Kidney epithelial cell (primary cell): Measurements from ENCODE around the gene GRID1. TPM values are rescaled to one million over a fixed set of nuclear protein-coding genes. Genes with fewer than 3 reads are reported as not detected.

Experiments used
- DNase-seq: peaks from one replicate; pipeline ENCODE4 v3.0.0-alpha.2; 2010; ENCODE audit warnings: low read depth
- H3K27me3 ChIP-seq: 2 replicates; pipeline ENCODE4 v1.6.0; 2011; ENCODE audit warnings: low read length; ENCODE audit not compliant: control insufficient read depth, insufficient read depth
- H3K36me3 ChIP-seq: 2 replicates; pipeline ENCODE4 v1.5.1; 2011; ENCODE audit warnings: low read length; ENCODE audit not compliant: control insufficient read depth, insufficient read depth
- H3K4me3 ChIP-seq: 2 replicates; pipeline ENCODE4 v1.5.1; 2011; ENCODE audit warnings: low read depth, mild to moderate bottlenecking, control low read depth, low read length
- total RNA-seq: library from RNA; depleted of rRNA; stranded (reverse); fragments of >200 nt; gene quantifications from 2 replicates; pipeline ENCODE4 v1.2.3, GENCODE V29; 2015
- TF ChIP-seq, protein P1 (sequence below): IDR thresholded peaks from 2 replicates; pipeline ENCODE4 v1.5.1; 2011; ENCODE audit warnings: mild to moderate bottlenecking, moderate library complexity, low read length, control low read depth, inconsistent platforms; ENCODE audit not compliant: insufficient read depth, poor library complexity, severe bottlenecking

The GRID1 gene
- total RNA-seq, 1 donor from 2014 or later = 0.33 TPM

DNA sequence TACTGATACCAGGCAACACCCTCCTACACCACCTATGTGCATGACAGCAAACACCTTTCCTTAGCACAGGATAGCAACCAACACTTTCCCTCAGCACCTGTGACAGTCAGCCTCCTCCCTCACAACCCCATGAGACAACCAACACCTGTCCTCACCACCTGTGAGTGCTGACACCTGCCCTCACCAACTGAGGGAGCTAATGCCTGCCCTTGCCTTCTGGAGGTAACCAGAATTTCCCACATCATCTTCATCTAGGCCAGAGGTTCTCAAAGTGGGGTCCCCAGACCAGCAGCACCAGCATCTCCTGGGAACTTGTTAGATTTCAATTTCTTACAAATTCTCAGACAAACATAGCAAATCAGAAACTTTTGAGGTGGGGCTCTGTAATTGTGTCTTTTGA, 112.5 kb downstream of the GRID1 start:
- TF ChIP-seq, protein P1, sequence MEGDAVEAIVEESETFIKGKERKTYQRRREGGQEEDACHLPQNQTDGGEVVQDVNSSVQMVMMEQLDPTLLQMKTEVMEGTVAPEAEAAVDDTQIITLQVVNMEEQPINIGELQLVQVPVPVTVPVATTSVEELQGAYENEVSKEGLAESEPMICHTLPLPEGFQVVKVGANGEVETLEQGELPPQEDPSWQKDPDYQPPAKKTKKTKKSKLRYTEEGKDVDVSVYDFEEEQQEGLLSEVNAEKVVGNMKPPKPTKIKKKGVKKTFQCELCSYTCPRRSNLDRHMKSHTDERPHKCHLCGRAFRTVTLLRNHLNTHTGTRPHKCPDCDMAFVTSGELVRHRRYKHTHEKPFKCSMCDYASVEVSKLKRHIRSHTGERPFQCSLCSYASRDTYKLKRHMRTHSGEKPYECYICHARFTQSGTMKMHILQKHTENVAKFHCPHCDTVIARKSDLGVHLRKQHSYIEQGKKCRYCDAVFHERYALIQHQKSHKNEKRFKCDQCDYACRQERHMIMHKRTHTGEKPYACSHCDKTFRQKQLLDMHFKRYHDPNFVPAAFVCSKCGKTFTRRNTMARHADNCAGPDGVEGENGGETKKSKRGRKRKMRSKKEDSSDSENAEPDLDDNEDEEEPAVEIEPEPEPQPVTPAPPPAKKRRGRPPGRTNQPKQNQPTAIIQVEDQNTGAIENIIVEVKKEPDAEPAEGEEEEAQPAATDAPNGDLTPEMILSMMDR = no peak
- Histone ChIP-seq H3K27me3 (peaks cover 2% of the 10 kb centered on the region), H3K4me3 (no peak overlapping the region), H3K36me3 (no peaks in the 10 kb centered on the region)
- no peak for DNase-seq

DNA sequence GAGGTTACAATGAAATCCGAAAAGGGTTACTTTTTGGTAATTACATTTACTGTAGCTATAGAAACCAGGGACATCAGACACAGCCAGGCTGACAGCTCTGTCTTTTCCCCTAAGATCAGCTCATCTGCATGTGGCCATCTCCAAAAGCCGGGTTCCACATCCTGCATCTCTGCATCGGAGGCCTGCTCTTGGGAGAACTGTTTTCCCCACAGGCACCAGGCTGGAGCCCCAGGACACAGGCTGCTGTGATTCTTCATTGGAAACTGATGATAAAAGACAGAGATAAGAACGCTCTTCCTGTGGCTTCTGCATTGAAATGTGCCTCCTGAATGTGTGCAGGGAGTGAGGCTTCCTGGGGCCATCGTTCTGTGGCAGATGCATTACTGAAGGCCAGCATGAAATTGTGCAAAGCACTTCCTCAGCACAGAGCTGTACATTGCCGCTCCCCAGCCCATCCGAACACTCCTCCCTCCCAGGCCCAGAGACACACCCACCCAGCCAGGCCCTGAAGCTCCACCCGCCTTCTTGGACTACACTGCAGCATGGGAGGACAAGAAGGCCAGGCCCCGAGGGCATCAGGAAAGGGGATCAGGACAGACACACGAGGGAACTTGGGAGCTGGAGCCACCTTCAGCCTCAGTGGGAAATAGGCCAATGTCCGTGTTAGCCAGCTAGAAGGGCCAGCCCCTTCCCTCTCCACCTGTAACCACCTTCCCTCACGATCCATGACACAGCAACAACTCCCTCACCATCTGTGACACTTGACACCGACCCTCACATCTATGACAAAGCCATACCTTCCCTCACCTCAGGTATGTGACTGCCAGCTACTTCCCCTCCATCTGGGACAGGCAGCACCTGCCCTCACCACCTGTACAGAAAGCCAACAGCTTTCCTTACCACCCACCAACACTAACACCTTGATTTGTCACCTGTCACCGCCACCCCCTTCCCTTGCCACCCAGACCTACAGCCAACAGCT, 113.2 kb downstream of the GRID1 start:
- Histone ChIP-seq H3K36me3 (no peaks in the 10 kb centered on the region), H3K27me3 (peaks cover 2% of the 10 kb centered on the region), H3K4me3 (no peak overlapping the region)
- TF ChIP-seq, protein P1 = no peak
- no peak for DNase-seq

DNA sequence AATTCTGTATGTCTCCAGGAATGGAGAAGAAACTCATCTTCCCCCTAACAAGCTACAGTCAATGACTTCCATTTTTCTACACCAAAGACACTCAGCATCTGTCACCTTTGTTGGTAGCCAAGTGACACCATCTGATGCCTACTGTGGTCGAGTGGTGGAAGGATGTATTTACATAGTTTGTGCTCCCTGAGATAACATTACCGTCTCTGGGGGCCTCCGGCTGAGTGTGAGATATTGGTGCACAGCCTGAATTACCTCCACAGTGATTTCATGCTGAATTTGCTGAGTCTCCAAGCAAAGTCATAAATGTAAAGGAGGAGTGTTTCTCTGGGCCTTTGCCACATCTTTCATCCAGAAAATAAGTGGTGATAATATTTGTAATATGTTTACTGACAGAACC, 114.0 kb downstream of the GRID1 start:
- DNase-seq = no peak
- TF ChIP-seq, protein P1 = no peak
- Histone ChIP-seq H3K27me3 (peaks cover 2% of the 10 kb centered on the region), H3K36me3 (no peaks in the 10 kb centered on the region), H3K4me3 (no peak overlapping the region)

DNA sequence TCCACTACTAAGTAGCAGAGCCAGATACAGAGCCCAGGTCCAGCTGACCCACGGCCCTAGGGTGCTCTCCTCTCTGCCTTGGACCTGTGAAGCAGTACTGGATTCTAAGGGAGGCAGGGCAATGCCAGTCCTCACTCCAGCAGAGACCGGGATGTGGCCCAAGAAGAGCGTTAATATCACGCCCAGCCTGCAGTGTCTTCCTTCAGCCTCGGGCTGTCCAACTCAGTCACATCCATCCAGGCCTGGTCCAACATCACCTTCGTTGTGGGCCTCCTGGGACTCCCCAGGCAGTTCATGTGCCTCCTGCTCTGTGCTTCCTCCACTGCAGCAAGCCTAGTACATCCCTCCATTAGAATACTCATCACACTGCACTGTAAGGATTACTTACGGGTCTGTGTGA, 114.5 kb downstream of the GRID1 start:
- H3K27me3 ChIP-seq = peaks cover 2% of the 10 kb centered on the region
- DNase-seq = no peak
- TF ChIP-seq, protein P1 = no peak
- no peaks in the 10 kb centered on the region for H3K36me3 ChIP-seq
- no peak overlapping the region for H3K4me3 ChIP-seq

DNA sequence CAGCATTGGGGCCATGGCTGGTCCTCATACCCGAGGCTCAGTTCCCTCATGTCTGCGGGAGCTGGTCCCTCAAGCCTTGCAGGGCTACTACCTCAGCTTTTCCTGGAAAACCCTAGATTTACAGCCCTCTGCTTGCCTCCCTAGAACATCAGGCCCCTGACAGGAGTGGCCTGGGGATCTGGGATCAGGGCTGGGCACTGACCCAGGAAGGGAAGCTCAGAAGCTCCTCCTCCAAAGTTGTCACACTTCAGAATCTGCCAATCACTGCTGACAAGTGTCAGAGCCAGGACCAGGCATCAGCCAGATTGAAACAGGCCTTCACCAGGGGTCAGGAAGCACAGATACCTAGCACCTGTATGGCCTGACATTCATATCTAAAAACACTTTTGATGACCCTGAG, 115.2 kb downstream of the GRID1 start:
- Histone ChIP-seq H3K27me3 (peaks cover 2% of the 10 kb centered on the region), H3K36me3 (no peaks in the 10 kb centered on the region), H3K4me3 (no peak overlapping the region)
- TF ChIP-seq, protein P1 = no peak
- no peak for DNase-seq
